HFFc6 (cell line): ENCODE data around the gene TENM3. TPM values are rescaled to one million over a fixed set of nuclear protein-coding genes. Genes with fewer than 3 reads are reported as not detected.

ENCODE experiments used
- DNase-seq: peaks from one replicate; pipeline ENCODE4 v3.0.0-alpha.2; 2018
- H3K27ac Mint-ChIP-seq: 2 replicates; pipeline ENCODE4 v1.8.0; 2020; ENCODE audit warnings: mild to moderate bottlenecking, mixed read lengths
- H3K27me3 Mint-ChIP-seq: 2 replicates; pipeline ENCODE4 v1.8.0; 2021; ENCODE audit warnings: mild to moderate bottlenecking, moderate library complexity, mixed read lengths; ENCODE audit not compliant: insufficient read depth
- H3K36me3 Mint-ChIP-seq: 2 replicates; pipeline ENCODE4 v1.8.0; 2021; ENCODE audit warnings: low read depth, mixed read lengths
- H3K4me1 Mint-ChIP-seq: 2 replicates; pipeline ENCODE4 v1.8.0; 2020; ENCODE audit warnings: low read depth, mixed read lengths
- H3K4me3 Mint-ChIP-seq: 2 replicates; pipeline ENCODE4 v1.8.0; 2020; ENCODE audit warnings: mild to moderate bottlenecking, moderate library complexity, mixed read lengths
- H3K9me3 Mint-ChIP-seq: 2 replicates; pipeline ENCODE4 v1.8.0; 2020; ENCODE audit warnings: mild to moderate bottlenecking, mixed read lengths
- CTCF ChIP-seq: fragments of 200-600 bp; sonication (generic); IDR thresholded peaks from 2 replicates; pipeline ENCODE4 v1.5.0; 2021; ENCODE audit warnings: antibody characterized with exemption, mild to moderate bottlenecking
- total RNA-seq, 6 experiments: library from RNA; stranded (reverse); fragmentation: NEBNext Ultra II Directional; extraction: Animal tissue kit (Norgen Biotek cat#: 25700); gene quantifications; 2 replicates in 1 of 6; 3 replicates in 5 of 6; pipeline ENCODE4 v1.2.3, GENCODE V29; 2021

The TENM3 gene
- total RNA-seq, 6 experiments from 2014 or later: 31.1 to 52.1 (median 42.0) TPM

GRCh38 chr4:182205306-182205705 lies 37.9 kb upstream of the TENM3 start:
- peaks cover 3% of the 10 kb centered on the region for H3K27me3 Mint-ChIP-seq
- H3K9me3 Mint-ChIP-seq: no peaks in the 10 kb centered on the region
- DNase-seq: no peak
- peaks cover 56% of the 10 kb centered on the region for H3K4me1 Mint-ChIP-seq
- peaks cover 11% of the 10 kb centered on the region; the same call in 1 of the 2 replicates for H3K36me3 Mint-ChIP-seq
- no peak overlapping the region for H3K27ac Mint-ChIP-seq
- no peak for TF ChIP-seq CTCF
- H3K4me3 Mint-ChIP-seq: no peak overlapping the region

- Mint-ChIP-seq H3K36me3 (peaks cover 11% of the 10 kb centered on the region; the same call in 1 of the 2 replicates), H3K9me3 (no peaks in the 10 kb centered on the region), H3K4me1 (peaks cover 56% of the 10 kb centered on the region), H3K27me3 (peaks cover 3% of the 10 kb centered on the region), H3K4me3 (no peak overlapping the region), H3K27ac (no peak overlapping the region)
- no peak for TF ChIP-seq CTCF
- no peak for DNase-seq
Measured at GRCh38 chr4:182206266-182206665, 36.9 kb upstream of the TENM3 start.

- no peak for TF ChIP-seq CTCF
- H3K4me1 Mint-ChIP-seq: peaks cover 56% of the 10 kb centered on the region
- H3K27me3 Mint-ChIP-seq: peaks cover 3% of the 10 kb centered on the region
- H3K9me3 Mint-ChIP-seq: no peaks in the 10 kb centered on the region
- peaks cover 11% of the 10 kb centered on the region; the same call in 1 of the 2 replicates for H3K36me3 Mint-ChIP-seq
- H3K4me3 Mint-ChIP-seq: no peak overlapping the region
- DNase-seq: no peak
- peak overlapping the region; percentile 40; the same call in 1 of the 2 replicates for H3K27ac Mint-ChIP-seq
Measured at GRCh38 chr4:182206916-182207315, 36.3 kb upstream of the TENM3 start.

DNA sequence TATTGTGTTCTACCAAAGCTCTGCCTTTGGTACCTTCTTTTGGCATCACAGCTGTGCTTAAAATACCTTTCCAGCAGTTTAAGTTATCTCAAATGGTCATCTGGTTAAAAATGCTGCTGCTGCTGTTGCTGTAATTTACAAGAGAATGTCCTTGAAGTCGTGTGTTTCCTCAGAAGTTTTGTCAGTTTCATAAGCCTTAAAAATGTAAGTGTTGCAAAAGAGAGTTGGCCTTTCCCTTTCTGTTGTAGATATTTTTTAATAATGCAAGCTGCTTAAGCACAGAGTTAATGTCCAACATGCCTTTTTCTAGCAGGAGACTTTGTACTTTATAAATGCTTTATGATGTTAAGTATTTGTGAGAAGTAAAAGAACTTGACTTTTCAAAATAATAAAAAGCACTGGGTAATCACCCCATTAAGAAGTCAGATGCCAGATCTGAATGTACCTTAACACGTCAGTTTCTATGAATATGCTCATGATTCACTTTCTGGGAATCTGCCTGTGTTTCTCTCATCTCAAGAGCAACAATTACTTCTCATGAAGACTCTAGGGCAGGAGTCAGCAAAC lies 35.3 kb upstream of the TENM3 start:
- no peak for TF ChIP-seq CTCF
- H3K9me3 Mint-ChIP-seq: no peaks in the 10 kb centered on the region
- H3K4me3 Mint-ChIP-seq: peak overlapping the region; percentile 65
- peak overlapping the region; percentile 81 for H3K27ac Mint-ChIP-seq
- DNase-seq: peak; percentile 88
- H3K36me3 Mint-ChIP-seq: peaks cover 11% of the 10 kb centered on the region; the same call in 1 of the 2 replicates
- peaks cover 65% of the 10 kb centered on the region for H3K4me1 Mint-ChIP-seq
- H3K27me3 Mint-ChIP-seq: peaks cover 3% of the 10 kb centered on the region

GRCh38 chr4:182208526-182209050 lies 34.6 kb upstream of the TENM3 start:
- H3K4me1 Mint-ChIP-seq: peaks cover 69% of the 10 kb centered on the region
- peaks cover 10% of the 10 kb centered on the region; the same call in 1 of the 2 replicates for H3K36me3 Mint-ChIP-seq
- DNase-seq: no peak
- no peaks in the 10 kb centered on the region for H3K9me3 Mint-ChIP-seq
- peak overlapping the region; percentile 65; the same call in 1 of the 2 replicates for H3K4me3 Mint-ChIP-seq
- TF ChIP-seq CTCF: no peak
- peaks cover 3% of the 10 kb centered on the region for H3K27me3 Mint-ChIP-seq
- peak overlapping the region; percentile 81 for H3K27ac Mint-ChIP-seq
